HCT116 (cell line): ENCODE results near the gene GRK5. TPM values are rescaled to one million over a fixed set of nuclear protein-coding genes. Genes with fewer than 3 reads are reported as not detected.
A peak's percentile ranks its signal among the peaks of the same experiment; 100 is the strongest.

ENCODE experiments used
- ATAC-seq: fragments of 200-7000 bp; cut with Tn5 transposase; 2 replicates; pipeline ENCODE4 v1.9.1; 2020; ENCODE audit warnings: mild to moderate bottlenecking, moderate library complexity
- BruUV-seq: library from RNA; stranded (reverse); fragments of 400-500 nt; replicated peaks from 2 replicates; lab custom pipeline; 2021; lab: Mats Ljungman, UMichigan
- CTCF ChIA-PET: fragments of 300-600 bp; sonication (Branson Sonifier 250); formaldehyde crosslinking; loops from one replicate; lab custom pipeline; 2021; ENCODE audit warnings: antibody characterized with exemption; lab: Charles Lee
- POLR2A ChIA-PET: fragments of 300-600, 350-600 bp; sonication (Branson Sonifier 250); formaldehyde crosslinking; loops from one replicate; lab custom pipeline; 2021; ENCODE audit warnings: antibody characterized with exemption; lab: Charles Lee
- RAD21 ChIA-PET, 2 experiments: fragments of 300-600 bp; sonication (Branson Sonifier 250); formaldehyde crosslinking; loops; one replicate each; lab custom pipeline; 2023; ENCODE audit warnings: low total read pairs in 2 of 2; ENCODE audit not compliant: uncharacterized antibody in 2 of 2, unreplicated experiment in 2 of 2, low non-redundant PET in 1 of 2; lab: Charles Lee
- DNase-seq: peaks from one replicate; pipeline ENCODE4 v3.0.0-alpha.2; 2010; ENCODE audit warnings: low read depth, low spot score
- H2AFZ ChIP-seq: fragments of 200-600 bp; shearing (Covaris generic), sonication (generic); 2 replicates; pipeline ENCODE4 v1.6.1; 2017; ENCODE audit warnings: low read depth, mixed run types, mixed read lengths, antibody characterized with exemption, low read length; ENCODE audit not compliant: poor library complexity, severe bottlenecking
- H3K27ac ChIP-seq: 2 replicates; pipeline ENCODE4 v1.5.1; 2012; ENCODE audit warnings: low read depth, low read length
- H3K27me3 ChIP-seq: fragments of 200-600 bp; sonication (generic); 2 replicates; pipeline ENCODE4 v1.6.1; 2016; ENCODE audit warnings: mixed run types, low read length, mixed read lengths; ENCODE audit not compliant: insufficient read depth
- H3K36me3 ChIP-seq, 2 experiments: fragments of 200-500 bp in 1 of 2; fragments of 200-600 bp in 1 of 2; sonication (Bioruptor generic) in 1 of 2; sonication (generic) in 1 of 2; 2 replicates each; pipeline versions ENCODE4 v1.5.1 to v1.6.1; 2014 to 2016; ENCODE audit warnings: low read length in 2 of 2, inconsistent platforms in 1 of 2, mixed read lengths in 1 of 2, mixed run types in 1 of 2; ENCODE audit not compliant: insufficient read depth in 2 of 2, control insufficient read depth in 1 of 2
- H3K4me1 ChIP-seq, 2 experiments: fragments of 200-600 bp in 1 of 2; sonication (generic) in 1 of 2; 2 replicates each; pipeline versions ENCODE4 v1.5.1 to v1.6.1; 2012 to 2017; ENCODE audit warnings: low read length in 2 of 2, inconsistent platforms in 1 of 2, mild to moderate bottlenecking in 1 of 2, mixed read lengths in 1 of 2, mixed run types in 1 of 2, moderate library complexity in 1 of 2; ENCODE audit not compliant: insufficient read depth in 2 of 2, control insufficient read depth in 1 of 2
- H3K4me2 ChIP-seq: fragments of 200-600 bp; sonication (generic); 2 replicates; pipeline ENCODE4 v1.6.1; 2017; ENCODE audit warnings: mixed run types, low read length, mixed read lengths
- H3K4me3 ChIP-seq, 2 experiments: fragments of 200-600 bp in 1 of 2; sonication (generic) in 1 of 2; replicated peaks in 1 of 2; 2 replicates each; pipeline ENCODE4 v1.5.1; 2011 to 2016; ENCODE audit warnings: low read length in 2 of 2, control low read depth in 1 of 2, low read depth in 1 of 2, mild to moderate bottlenecking in 1 of 2, mixed read lengths in 1 of 2, mixed run types in 1 of 2
- H3K79me2 ChIP-seq: fragments of 200-600 bp; sonication (generic); 2 replicates; pipeline ENCODE4 v1.6.1; 2017; ENCODE audit warnings: mild to moderate bottlenecking, mixed run types, low read length, moderate library complexity, mixed read lengths; ENCODE audit not compliant: insufficient read depth
- H3K9ac ChIP-seq: fragments of 200-600 bp; sonication (generic); 2 replicates; pipeline ENCODE4 v1.6.1; 2016; ENCODE audit warnings: low read length, mixed read lengths
- H3K9me2 ChIP-seq: fragments of 200-600 bp; sonication (generic), shearing (Covaris generic); 2 replicates; pipeline ENCODE4 v1.6.1; 2017; ENCODE audit warnings: mixed run types, mild to moderate bottlenecking, moderate library complexity; ENCODE audit not compliant: insufficient read depth
- H3K9me3 ChIP-seq, 2 experiments: fragments of 200-500 bp in 1 of 2; fragments of 200-600 bp in 1 of 2; sonication (Bioruptor generic) in 1 of 2; sonication (generic) in 1 of 2; 2 replicates each; pipeline ENCODE4 v1.6.1; 2014 to 2017; ENCODE audit warnings: low read length in 2 of 2, mixed read lengths in 2 of 2, inconsistent platforms in 1 of 2, low read depth in 1 of 2, mild to moderate bottlenecking in 1 of 2, mixed run types in 1 of 2, moderate library complexity in 1 of 2; ENCODE audit not compliant: control insufficient read depth in 1 of 2, insufficient read depth in 1 of 2
- H4K20me1 ChIP-seq: fragments of 200-600 bp; sonication (generic), shearing (Covaris generic); 2 replicates; pipeline ENCODE4 v1.6.1; 2017; ENCODE audit warnings: mixed run types, mild to moderate bottlenecking, moderate library complexity; ENCODE audit not compliant: insufficient read depth
- CBX3 ChIP-seq: IDR thresholded peaks from 2 replicates; pipeline ENCODE4 v1.6.1; 2012; ENCODE audit warnings: low read depth
- CEBPB ChIP-seq: IDR thresholded peaks from 2 replicates; pipeline ENCODE4 v1.6.1; 2012; ENCODE audit warnings: low read depth
- EGR1 ChIP-seq: IDR thresholded peaks from 2 replicates; pipeline ENCODE4 v1.6.1; 2012; ENCODE audit warnings: low read depth
- EZH2phosphoT487 ChIP-seq: fragments of 200-600 bp; IDR thresholded peaks from 2 replicates; pipeline ENCODE4 v1.6.1; 2018; ENCODE audit warnings: antibody characterized with exemption, borderline replicate concordance
- JUND ChIP-seq: IDR thresholded peaks from 2 replicates; pipeline ENCODE4 v1.6.1; 2012
- RAD21 ChIP-seq: IDR thresholded peaks from 2 replicates; pipeline ENCODE4 v1.6.1; 2012; ENCODE audit warnings: low read depth, mild to moderate bottlenecking
- TCF7L2 ChIP-seq: IDR thresholded peaks from 2 replicates; pipeline ENCODE4 v1.7.0; 2011; ENCODE audit warnings: borderline replicate concordance, inconsistent platforms; ENCODE audit not compliant: insufficient read depth, insufficient read length; ENCODE audit errors: extremely low read depth
- YY1 ChIP-seq: IDR thresholded peaks from 2 replicates; pipeline ENCODE4 v1.6.1; 2011; ENCODE audit warnings: low read length, low read depth, moderate library complexity, mild to moderate bottlenecking; ENCODE audit not compliant: insufficient replicate concordance; ENCODE audit errors: extremely low read depth
- ZFX ChIP-seq: fragments of 450-650 bp; IDR thresholded peaks from 2 replicates; pipeline ENCODE4 v1.6.1; 2017
- ZNF274 ChIP-seq: fragments of 200-500 bp; sonication (Bioruptor generic); IDR thresholded peaks from 2 replicates; pipeline ENCODE4 v1.6.1; 2014; ENCODE audit warnings: mild to moderate bottlenecking, low read depth, low read length, inconsistent platforms
- intact Hi-C: fragments of 100-400 bp; cut with micrococcal nuclease; formaldehyde crosslinking; loops from 2 replicates; pipeline ENCODE4 v1.10.0; 2022
- total RNA-seq: library from RNA; stranded (reverse); gene quantifications from one replicate; pipeline ENCODE4 v1.2.1, GENCODE V29; 2021; ENCODE audit not compliant: unreplicated experiment
- TF ChIP-seq, protein P1 (sequence below): IDR thresholded peaks from 2 replicates; pipeline ENCODE4 v1.6.1; 2012; ENCODE audit warnings: low read depth
- TF ChIP-seq, protein P2 (sequence below), 3 experiments: fragments of 200-600 bp in 1 of 3; sonication (generic) in 1 of 3; IDR thresholded peaks in 2 of 3; conservative IDR thresholded peaks in 1 of 3; 2 replicates each; pipeline ENCODE4 v1.5.1; 2012 to 2017; ENCODE audit warnings: low read depth in 2 of 3, low read length in 2 of 3, antibody characterized with exemption in 1 of 3, borderline replicate concordance in 1 of 3, control low read depth in 1 of 3, mild to moderate bottlenecking in 1 of 3, mixed read lengths in 1 of 3, mixed run types in 1 of 3, moderate library complexity in 1 of 3; ENCODE audit not compliant: insufficient read depth in 1 of 3
- TF ChIP-seq, protein P3 (sequence below): IDR thresholded peaks from 2 replicates; pipeline ENCODE4 v1.6.1; 2012

The GRK5 gene
- total RNA-seq, 1 experiment from 2014 or later = 7.3 TPM

DNA sequence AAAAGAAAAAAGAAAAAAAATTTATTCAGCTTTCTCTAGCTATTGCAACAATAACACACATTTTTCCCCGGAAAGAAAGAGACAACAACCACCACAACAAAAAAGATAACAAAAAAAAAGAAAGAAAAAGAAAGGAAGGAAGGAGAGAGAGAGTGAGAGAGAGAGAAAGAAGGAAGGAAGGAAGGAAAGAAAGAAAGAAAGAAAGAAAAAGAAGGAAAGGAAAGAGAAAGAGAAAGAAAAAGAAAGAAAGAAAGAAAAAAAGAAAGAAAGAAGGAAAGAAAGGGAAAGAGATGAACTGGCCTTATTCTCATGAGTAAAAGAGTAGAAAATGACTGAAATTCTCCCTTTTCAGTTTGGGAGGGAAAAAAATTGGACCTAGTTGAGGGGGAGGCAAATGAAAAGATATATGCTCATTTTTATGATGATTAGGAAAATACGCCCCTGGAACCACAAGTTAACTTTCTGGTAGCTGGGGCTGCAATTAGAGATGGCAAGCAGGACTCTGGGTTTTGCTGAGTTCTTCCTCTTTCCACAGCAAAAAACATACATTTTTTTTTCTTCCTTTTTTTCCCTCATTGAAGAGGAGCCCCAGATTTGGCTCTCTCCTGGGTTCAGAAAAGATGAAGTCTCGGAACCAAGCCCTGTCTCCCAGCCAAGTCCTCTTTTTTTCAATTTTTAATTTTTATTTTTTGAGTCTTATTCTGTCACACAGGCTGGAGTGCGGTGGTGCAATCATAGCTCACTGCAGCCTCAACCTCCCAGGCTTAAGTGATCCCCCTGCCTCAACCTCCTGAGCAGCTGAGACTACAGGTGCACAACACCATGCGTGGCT, 16.2 kb upstream of the GRK5 start:
- H3K27me3 ChIP-seq = no peaks in the 10 kb centered on the region
- peak overlapping the region; percentile 55 for H3K4me2 ChIP-seq
- no peak for DNase-seq
- no peaks in the 10 kb centered on the region for H4K20me1 ChIP-seq
- H3K4me3 ChIP-seq = no peak overlapping the region
- RAD21 ChIA-PET = interaction anchor here in 1 of 2 experiments (1.7 kb wide), 1 partner anchor 8 kb away, joined by 6 read pairs; no protein-coding TSS in a partner anchor
- peaks cover 3 to 27% of the 10 kb centered on the region in 2 experiments; a peak in 3 of 4 replicates for H3K4me1 ChIP-seq
- no peaks in the 10 kb centered on the region for H3K9me2 ChIP-seq
- H3K9ac ChIP-seq = peak overlapping the region; percentile 27
- ATAC-seq = no peak
- no peaks in the 10 kb centered on the region for H3K36me3 ChIP-seq
- H3K9me3 ChIP-seq = no peaks in the 10 kb centered on the region
- POLR2A ChIA-PET = no interaction called here
- no peaks in the 10 kb centered on the region for H3K79me2 ChIP-seq
- no peak overlapping the region for H3K27ac ChIP-seq
- no peak overlapping the region for H2AFZ ChIP-seq
- CTCF ChIA-PET = interaction anchor here (0.6 to 3.9 kb wide), 7 partner anchors 8 to 648 kb away, joined by 3 to 36 read pairs (median 3); partner anchors contain the start of gene GRK5
- BruUV-seq = no TSS peak
- TF ChIP-seq YY1 = no peak
- no peak for TF ChIP-seq JUND
- TF ChIP-seq, protein P1, sequence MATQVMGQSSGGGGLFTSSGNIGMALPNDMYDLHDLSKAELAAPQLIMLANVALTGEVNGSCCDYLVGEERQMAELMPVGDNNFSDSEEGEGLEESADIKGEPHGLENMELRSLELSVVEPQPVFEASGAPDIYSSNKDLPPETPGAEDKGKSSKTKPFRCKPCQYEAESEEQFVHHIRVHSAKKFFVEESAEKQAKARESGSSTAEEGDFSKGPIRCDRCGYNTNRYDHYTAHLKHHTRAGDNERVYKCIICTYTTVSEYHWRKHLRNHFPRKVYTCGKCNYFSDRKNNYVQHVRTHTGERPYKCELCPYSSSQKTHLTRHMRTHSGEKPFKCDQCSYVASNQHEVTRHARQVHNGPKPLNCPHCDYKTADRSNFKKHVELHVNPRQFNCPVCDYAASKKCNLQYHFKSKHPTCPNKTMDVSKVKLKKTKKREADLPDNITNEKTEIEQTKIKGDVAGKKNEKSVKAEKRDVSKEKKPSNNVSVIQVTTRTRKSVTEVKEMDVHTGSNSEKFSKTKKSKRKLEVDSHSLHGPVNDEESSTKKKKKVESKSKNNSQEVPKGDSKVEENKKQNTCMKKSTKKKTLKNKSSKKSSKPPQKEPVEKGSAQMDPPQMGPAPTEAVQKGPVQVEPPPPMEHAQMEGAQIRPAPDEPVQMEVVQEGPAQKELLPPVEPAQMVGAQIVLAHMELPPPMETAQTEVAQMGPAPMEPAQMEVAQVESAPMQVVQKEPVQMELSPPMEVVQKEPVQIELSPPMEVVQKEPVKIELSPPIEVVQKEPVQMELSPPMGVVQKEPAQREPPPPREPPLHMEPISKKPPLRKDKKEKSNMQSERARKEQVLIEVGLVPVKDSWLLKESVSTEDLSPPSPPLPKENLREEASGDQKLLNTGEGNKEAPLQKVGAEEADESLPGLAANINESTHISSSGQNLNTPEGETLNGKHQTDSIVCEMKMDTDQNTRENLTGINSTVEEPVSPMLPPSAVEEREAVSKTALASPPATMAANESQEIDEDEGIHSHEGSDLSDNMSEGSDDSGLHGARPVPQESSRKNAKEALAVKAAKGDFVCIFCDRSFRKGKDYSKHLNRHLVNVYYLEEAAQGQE = no peak
- no peak for TF ChIP-seq ZNF274
- TF ChIP-seq EGR1 = no peak
- no peak for TF ChIP-seq CEBPB
- TF ChIP-seq CBX3 = no peak
- no peak for TF ChIP-seq RAD21
- TF ChIP-seq EZH2phosphoT487 = no peak
- TF ChIP-seq TCF7L2 = no peak
- TF ChIP-seq, protein P2, sequence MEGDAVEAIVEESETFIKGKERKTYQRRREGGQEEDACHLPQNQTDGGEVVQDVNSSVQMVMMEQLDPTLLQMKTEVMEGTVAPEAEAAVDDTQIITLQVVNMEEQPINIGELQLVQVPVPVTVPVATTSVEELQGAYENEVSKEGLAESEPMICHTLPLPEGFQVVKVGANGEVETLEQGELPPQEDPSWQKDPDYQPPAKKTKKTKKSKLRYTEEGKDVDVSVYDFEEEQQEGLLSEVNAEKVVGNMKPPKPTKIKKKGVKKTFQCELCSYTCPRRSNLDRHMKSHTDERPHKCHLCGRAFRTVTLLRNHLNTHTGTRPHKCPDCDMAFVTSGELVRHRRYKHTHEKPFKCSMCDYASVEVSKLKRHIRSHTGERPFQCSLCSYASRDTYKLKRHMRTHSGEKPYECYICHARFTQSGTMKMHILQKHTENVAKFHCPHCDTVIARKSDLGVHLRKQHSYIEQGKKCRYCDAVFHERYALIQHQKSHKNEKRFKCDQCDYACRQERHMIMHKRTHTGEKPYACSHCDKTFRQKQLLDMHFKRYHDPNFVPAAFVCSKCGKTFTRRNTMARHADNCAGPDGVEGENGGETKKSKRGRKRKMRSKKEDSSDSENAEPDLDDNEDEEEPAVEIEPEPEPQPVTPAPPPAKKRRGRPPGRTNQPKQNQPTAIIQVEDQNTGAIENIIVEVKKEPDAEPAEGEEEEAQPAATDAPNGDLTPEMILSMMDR (IDR thresholded peaks at IDR 0.05 in 2 of 3, conservative IDR thresholded peaks at IDR 0.05 in 1 of 3; ENCODE audit: borderline replicate concordance in 1 of 3, insufficient read depth in 1 of 3, low read depth in 2 of 3, low read length in 2 of 3) = no peak
- TF ChIP-seq, protein P3, sequence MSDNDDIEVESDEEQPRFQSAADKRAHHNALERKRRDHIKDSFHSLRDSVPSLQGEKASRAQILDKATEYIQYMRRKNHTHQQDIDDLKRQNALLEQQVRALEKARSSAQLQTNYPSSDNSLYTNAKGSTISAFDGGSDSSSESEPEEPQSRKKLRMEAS = no peak
- TF ChIP-seq ZFX = no peak
- intact Hi-C loops = loop anchor here (10.0 kb wide), 1 partner anchor 664 kb away; no protein-coding TSS in a partner anchor
